Neural progenitor cell (in vitro differentiated cells): ENCODE measurements around the gene FAM111A. TPM values are rescaled to one million over a fixed set of nuclear protein-coding genes. Genes with fewer than 3 reads are reported as not detected.

Source experiments
- DNase-seq: peaks from one replicate; pipeline ENCODE4 v3.0.0-alpha.2; 2016; ENCODE audit warnings: low spot score
- H2AFZ ChIP-seq: fragments of 200-600 bp; sonication (generic); replicated peaks from 2 replicates; pipeline ENCODE4 v1.6.1; 2016; ENCODE audit warnings: antibody characterized with exemption
- H3F3A ChIP-seq: fragments of 200-600 bp; sonication (generic); 2 replicates; pipeline ENCODE4 v1.6.1; 2016; ENCODE audit warnings: antibody characterized with exemption, low read depth
- H3K27ac ChIP-seq: fragments of 200-600 bp; sonication (generic); 2 replicates; pipeline ENCODE4 v1.5.1; 2016; ENCODE audit warnings: mild to moderate bottlenecking
- H3K27me3 ChIP-seq: fragments of 200-600 bp; sonication (generic); 2 replicates; pipeline ENCODE4 v1.6.1; 2016; ENCODE audit warnings: mild to moderate bottlenecking, moderate library complexity
- H3K36me3 ChIP-seq: fragments of 200-600 bp; sonication (generic); 2 replicates; pipeline ENCODE4 v1.5.1; 2016
- H3K4me1 ChIP-seq: fragments of 200-600 bp; sonication (generic); 2 replicates; pipeline ENCODE4 v1.6.1; 2016; ENCODE audit warnings: mixed run types
- H3K4me2 ChIP-seq: fragments of 200-600 bp; sonication (generic); 2 replicates; pipeline ENCODE4 v1.6.1; 2016
- H3K4me3 ChIP-seq: fragments of 200-600 bp; sonication (generic); 2 replicates; pipeline ENCODE4 v1.5.1; 2016
- H3K79me2 ChIP-seq: fragments of 200-600 bp; sonication (generic); 2 replicates; pipeline ENCODE4 v1.6.1; 2016; ENCODE audit warnings: low read depth
- H3K9ac ChIP-seq: fragments of 200-600 bp; sonication (generic); 2 replicates; pipeline ENCODE4 v1.6.1; 2016
- H3K9me3 ChIP-seq: fragments of 200-600 bp; sonication (generic); 2 replicates; pipeline ENCODE4 v1.5.1; 2016; ENCODE audit warnings: low read depth
- H4K20me1 ChIP-seq: fragments of 200-600 bp; sonication (generic); 2 replicates; pipeline ENCODE4 v1.6.1; 2016; ENCODE audit warnings: low read depth
- H3K27ac Mint-ChIP-seq: 3 replicates; pipeline ENCODE4 v1.8.0; 2021; ENCODE audit warnings: mixed read lengths
- H3K27me3 Mint-ChIP-seq: 2 replicates; pipeline ENCODE4 v1.8.0; 2022; ENCODE audit warnings: low read depth, mild to moderate bottlenecking, inconsistent platforms, moderate library complexity, mixed read lengths; ENCODE audit not compliant: insufficient read depth
- H3K36me3 Mint-ChIP-seq: 3 replicates; pipeline ENCODE4 v1.8.0; 2021; ENCODE audit warnings: mixed read lengths
- H3K4me1 Mint-ChIP-seq: 3 replicates; pipeline ENCODE4 v1.8.0; 2021; ENCODE audit warnings: mixed read lengths
- H3K4me3 Mint-ChIP-seq: 3 replicates; pipeline ENCODE4 v1.8.0; 2021; ENCODE audit warnings: mild to moderate bottlenecking, moderate library complexity, mixed read lengths
- H3K9me3 Mint-ChIP-seq: 3 replicates; pipeline ENCODE4 v1.8.0; 2020; ENCODE audit warnings: mixed read lengths
- EZH2 ChIP-seq: fragments of 200-600 bp; sonication (generic); IDR thresholded peaks from 2 replicates; pipeline ENCODE4 v1.6.1; 2017; ENCODE audit warnings: antibody characterized with exemption, mild to moderate bottlenecking, moderate library complexity
- EZH2phosphoT487 ChIP-seq: fragments of 200-600 bp; sonication (generic); IDR thresholded peaks from 2 replicates; pipeline ENCODE4 v1.6.1; 2017; ENCODE audit warnings: antibody characterized with exemption
- total RNA-seq: library from RNA; depleted of rRNA; stranded (reverse); fragments of >200 nt; gene quantifications from 2 replicates; pipeline ENCODE4 v1.2.3, GENCODE V29; 2015; ENCODE audit warnings: low replicate concordance
- TF ChIP-seq, protein P1 (sequence below): fragments of 200-600 bp; sonication (generic); IDR thresholded peaks from 2 replicates; pipeline ENCODE4 v1.5.1; 2017; ENCODE audit warnings: antibody characterized with exemption, mild to moderate bottlenecking

Gene FAM111A
- total RNA-seq, 1 donor from 2014 or later, result 32.7 TPM

GRCh38 chr11:59188954-59189353 is 46.3 kb downstream of the FAM111A start:
- Mint-ChIP-seq H3K4me1 (peaks cover 43% of the 10 kb centered on the region), H3K27me3 (peaks cover 6% of the 10 kb centered on the region), H3K4me3 (no peak overlapping the region), H3K27ac (peak overlapping the region; percentile 7), H3K36me3 (peaks cover 66% of the 10 kb centered on the region), H3K9me3 (no peaks in the 10 kb centered on the region)
- Histone ChIP-seq H3K9me3 (no peaks in the 10 kb centered on the region), H3K4me1 (peaks cover 23% of the 10 kb centered on the region), H3K27me3 (no peaks in the 10 kb centered on the region), H3K79me2 (peaks cover 45% of the 10 kb centered on the region), H3K9ac (no peak overlapping the region), H4K20me1 (peaks cover 48% of the 10 kb centered on the region), H3K27ac (no peak overlapping the region), H3K36me3 (no peaks in the 10 kb centered on the region), H3F3A (peaks cover 4% of the 10 kb centered on the region), H3K4me3 (no peak overlapping the region), H2AFZ (no peak overlapping the region), H3K4me2 (no peak overlapping the region)
- no peak for DNase-seq
- TF ChIP-seq, protein P1, sequence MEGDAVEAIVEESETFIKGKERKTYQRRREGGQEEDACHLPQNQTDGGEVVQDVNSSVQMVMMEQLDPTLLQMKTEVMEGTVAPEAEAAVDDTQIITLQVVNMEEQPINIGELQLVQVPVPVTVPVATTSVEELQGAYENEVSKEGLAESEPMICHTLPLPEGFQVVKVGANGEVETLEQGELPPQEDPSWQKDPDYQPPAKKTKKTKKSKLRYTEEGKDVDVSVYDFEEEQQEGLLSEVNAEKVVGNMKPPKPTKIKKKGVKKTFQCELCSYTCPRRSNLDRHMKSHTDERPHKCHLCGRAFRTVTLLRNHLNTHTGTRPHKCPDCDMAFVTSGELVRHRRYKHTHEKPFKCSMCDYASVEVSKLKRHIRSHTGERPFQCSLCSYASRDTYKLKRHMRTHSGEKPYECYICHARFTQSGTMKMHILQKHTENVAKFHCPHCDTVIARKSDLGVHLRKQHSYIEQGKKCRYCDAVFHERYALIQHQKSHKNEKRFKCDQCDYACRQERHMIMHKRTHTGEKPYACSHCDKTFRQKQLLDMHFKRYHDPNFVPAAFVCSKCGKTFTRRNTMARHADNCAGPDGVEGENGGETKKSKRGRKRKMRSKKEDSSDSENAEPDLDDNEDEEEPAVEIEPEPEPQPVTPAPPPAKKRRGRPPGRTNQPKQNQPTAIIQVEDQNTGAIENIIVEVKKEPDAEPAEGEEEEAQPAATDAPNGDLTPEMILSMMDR, result no peak
- TF ChIP-seq EZH2, result no peak
- no peak for TF ChIP-seq EZH2phosphoT487

- H3K4me1 Mint-ChIP-seq, result peaks cover 33% of the 10 kb centered on the region
- H3K27ac ChIP-seq, result no peak overlapping the region
- no peak overlapping the region for H3K27ac Mint-ChIP-seq
- H4K20me1 ChIP-seq, result peaks cover 38% of the 10 kb centered on the region
- no peaks in the 10 kb centered on the region for H3F3A ChIP-seq
- no peaks in the 10 kb centered on the region for H3K9me3 Mint-ChIP-seq
- DNase-seq, result no peak
- no peak overlapping the region for H3K4me2 ChIP-seq
- no peak overlapping the region for H2AFZ ChIP-seq
- H3K9me3 ChIP-seq, result no peaks in the 10 kb centered on the region
- peaks cover 75% of the 10 kb centered on the region for H3K36me3 Mint-ChIP-seq
- H3K9ac ChIP-seq, result no peak overlapping the region
- no peak overlapping the region for H3K4me3 ChIP-seq
- TF ChIP-seq, protein P1, result no peak
- TF ChIP-seq EZH2 (no peak), EZH2phosphoT487 (no peak)
- H3K4me3 Mint-ChIP-seq, result no peak overlapping the region
- peaks cover 3% of the 10 kb centered on the region for H3K27me3 Mint-ChIP-seq
- peaks cover 7% of the 10 kb centered on the region for H3K36me3 ChIP-seq
- no peaks in the 10 kb centered on the region for H3K27me3 ChIP-seq
- peaks cover 34% of the 10 kb centered on the region for H3K79me2 ChIP-seq
- H3K4me1 ChIP-seq, result peaks cover 14% of the 10 kb centered on the region
Measured at GRCh38 chr11:59189986-59190385, 47.3 kb downstream of the FAM111A start.

- peaks cover 3% of the 10 kb centered on the region for H3K4me1 ChIP-seq
- peaks cover 27% of the 10 kb centered on the region for H4K20me1 ChIP-seq
- Mint-ChIP-seq H3K4me1 (peaks cover 22% of the 10 kb centered on the region), H3K4me3 (no peak overlapping the region), H3K27ac (no peak overlapping the region), H3K9me3 (peaks cover 6% of the 10 kb centered on the region), H3K27me3 (no peaks in the 10 kb centered on the region), H3K36me3 (peaks cover 79% of the 10 kb centered on the region)
- no peak overlapping the region for H3K4me3 ChIP-seq
- peaks cover 9% of the 10 kb centered on the region for H3K36me3 ChIP-seq
- H3K79me2 ChIP-seq, result peaks cover 23% of the 10 kb centered on the region
- no peaks in the 10 kb centered on the region for H3K9me3 ChIP-seq
- no peak for TF ChIP-seq EZH2phosphoT487
- TF ChIP-seq EZH2, result no peak
- TF ChIP-seq, protein P1, result no peak
- DNase-seq, result no peak
- no peak overlapping the region for H2AFZ ChIP-seq
- no peak overlapping the region for H3K9ac ChIP-seq
- no peaks in the 10 kb centered on the region for H3K27me3 ChIP-seq
- no peak overlapping the region for H3K4me2 ChIP-seq
- H3K27ac ChIP-seq, result no peak overlapping the region
- H3F3A ChIP-seq, result no peaks in the 10 kb centered on the region
Measured at GRCh38 chr11:59191095-59191494, 48.4 kb downstream of the FAM111A start.
